Heart right ventricle (tissue), 16 donors: ENCODE results near the gene GSTM1. TPM values are rescaled to one million over a fixed set of nuclear protein-coding genes. Genes with fewer than 3 reads are reported as not detected.

Experiments used
- ATAC-seq, 8 donors: fragments of 200-7000 bp; cut with Tn5 transposase; one replicate each; pipeline ENCODE4 v1.9.1; 2020; ENCODE audit warnings: mild to moderate bottlenecking in 8 of 8, moderate library complexity in 8 of 8, moderate number of reproducible peaks in 1 of 8
- DNase-seq, 2 donors: peaks; one replicate each; pipeline ENCODE4 v3.0.0-alpha.2; 2020
- H3K27ac ChIP-seq, 10 donors: fragments of 200-600 bp; sonication (generic) in 2 of 10; one replicate each; pipeline versions ENCODE4 v1.5.0 to v1.8.0; 2020 to 2022; ENCODE audit warnings: mild to moderate bottlenecking in 3 of 10
- H3K27me3 ChIP-seq, 7 donors: fragments of 200-600 bp; one replicate each; pipeline ENCODE4 v1.8.0; 2021 to 2022; ENCODE audit warnings: mild to moderate bottlenecking in 2 of 7
- H3K36me3 ChIP-seq, 9 donors: fragments of 200-600 bp; sonication (generic) in 1 of 9; one replicate each; pipeline versions ENCODE4 v1.5.0 to v1.8.0; 2020 to 2022; ENCODE audit warnings: mild to moderate bottlenecking in 2 of 9
- H3K4me1 ChIP-seq, 9 donors: fragments of 200-600 bp; sonication (generic) in 1 of 9; one replicate each; pipeline versions ENCODE4 v1.5.0 to v1.8.0; 2020 to 2022; ENCODE audit warnings: mild to moderate bottlenecking in 4 of 9
- H3K4me3 ChIP-seq, 10 donors: fragments of 200-600 bp; sonication (generic) in 2 of 10; one replicate each; pipeline versions ENCODE4 v1.5.0 to v1.8.0; 2020 to 2022; ENCODE audit warnings: mild to moderate bottlenecking in 7 of 10, moderate library complexity in 2 of 10
- H3K9me3 ChIP-seq, 11 donors: fragments of 200-600 bp in 10 of 11; sonication (generic) in 2 of 11; one replicate each; pipeline versions ENCODE4 v1.5.0 to v1.8.0; 2013 to 2022; ENCODE audit warnings: mild to moderate bottlenecking in 2 of 11, control low read depth in 1 of 11, moderate library complexity in 1 of 11
- WGBS, 2 donors: extraction: QIAGEN DNeasy Blood & Tissue Kit; methylation state at CpG; one replicate each; pipeline ENCODE4 v1.1.7; 2013; ENCODE audit warnings: inconsistent platforms in 1 of 2; 5-methylcytosine and 5-hydroxymethylcytosine counted together
- intact Hi-C, 10 donors: fragments of 100-400 bp; cut with DNase I; formaldehyde crosslinking; loops; one replicate each; pipeline versions ENCODE4 v1.11.1 to v1.14.2; 2022
- polyA plus RNA-seq, 2 donors: library from polyadenylated mRNA; stranded (reverse); fragments of 200-250 nt; gene quantifications; one replicate each; pipeline ENCODE4 v1.2.3, GENCODE V29; 2013
- total RNA-seq, 10 donors: library from RNA; stranded (reverse); fragmentation: NEBNext Ultra II Directional in 3 of 10; extraction: Animal tissue kit (Norgen Biotek cat#: 25700) in 3 of 10; gene quantifications; one replicate each; pipeline versions ENCODE4 v1.2.1 to v1.2.4, GENCODE V29; 2021 to 2023
- TF ChIP-seq, protein P1 (sequence below), 9 donors: fragments of 200-600 bp; sonication (generic) in 2 of 9; IDR thresholded peaks; one replicate each; pipeline versions ENCODE4 v1.5.0 to v1.8.0; 2021 to 2022; ENCODE audit warnings: antibody characterized with exemption in 9 of 9, mild to moderate bottlenecking in 5 of 9, moderate library complexity in 1 of 9
- donor health status: Arrhythmogenic right ventricular cardiomyopathy.
- donor health status: ischemic (EF 13 %, LVEDD 7.1; RV severe dilation, severe dysfunction).
- donor health status: healthy with polysubstance abuse.
- donor health status: DM: no; HTN: yes; CAD: no.
- donor health status: DM: no; HTN: no; CAD: no.
- donor health status: ischemic (EF 25% LVEDD 6.9; RV normal size, moderate dysfunction).
- donor health status: ischemic (EF 25% LVEDD 5.7; RV mildly dilated, moderate dysfunction).
- donor health status: healthy.
- donor health status: DM: yes; HTN: yes; CAD: no.
- donor health status: Ischemic cardiomyopathy.
- donor health status: ischemic (EF 35%, LVEDD 5.7; RV mildly dilated, moderate dysfunction).
- donor health status: nonischemic (EF 11% LVEDD 7.7; RV severe dilation, severe dysfunction).
- donor health status: DM: yes; HTN: yes; CAD: no.
- donor health status: PGD.
- donor health status: ischemic (EF 29% LVEDD 5.4; RV normal size, mild dysfunction).
- donor health status: nonischemic (EF 23%, LVEDD 6.1; RV moderate dilation, normal function).

Gene GSTM1
- total and polyA plus RNA-seq, 12 donors: 0.19 to 57.7 (median 36.7) TPM; not detected in 4

DNA sequence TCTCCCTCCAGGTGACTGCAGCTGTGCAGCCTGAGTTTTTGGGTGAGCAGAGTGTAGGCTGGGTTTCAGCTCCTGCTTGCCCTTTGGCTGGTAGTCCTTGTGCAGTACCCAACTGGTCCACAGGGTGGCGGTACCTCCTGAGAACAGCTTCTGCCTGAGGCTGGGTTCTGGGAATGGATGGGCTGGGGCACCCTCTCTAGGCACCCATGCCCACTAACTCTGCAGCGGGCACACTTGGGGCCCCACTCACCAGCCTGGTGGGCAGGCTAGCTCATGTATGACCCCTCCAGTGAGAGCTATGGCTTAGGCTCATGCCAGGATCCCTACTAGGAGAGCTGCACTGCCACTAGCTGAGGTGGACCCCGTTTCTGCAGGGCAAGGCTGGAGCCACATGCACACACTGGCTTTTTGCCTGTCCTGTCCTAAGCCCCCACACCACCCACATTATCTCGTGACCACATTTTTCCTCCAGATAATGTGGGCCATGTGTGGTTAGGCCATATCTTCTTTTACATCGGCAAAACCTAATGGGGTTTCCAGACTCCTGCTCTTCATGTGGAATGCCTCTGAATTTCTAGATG, 47.2 kb upstream of the GSTM1 start:
- Histone ChIP-seq H3K4me3 (no peak overlapping the region), H3K4me1 (peaks cover 2 to 25% (median 18%) of the 10 kb centered on the region in 9 donors), H3K27me3 (no peaks in the 10 kb centered on the region), H3K36me3 (no peaks in the 10 kb centered on the region), H3K9me3 (no peaks in the 10 kb centered on the region), H3K27ac (no peak overlapping the region)
- ATAC-seq (peak; percentile 59 to 77 (median 68)), DNase-seq (peak; percentile 83 to 87)
- TF ChIP-seq, protein P1, sequence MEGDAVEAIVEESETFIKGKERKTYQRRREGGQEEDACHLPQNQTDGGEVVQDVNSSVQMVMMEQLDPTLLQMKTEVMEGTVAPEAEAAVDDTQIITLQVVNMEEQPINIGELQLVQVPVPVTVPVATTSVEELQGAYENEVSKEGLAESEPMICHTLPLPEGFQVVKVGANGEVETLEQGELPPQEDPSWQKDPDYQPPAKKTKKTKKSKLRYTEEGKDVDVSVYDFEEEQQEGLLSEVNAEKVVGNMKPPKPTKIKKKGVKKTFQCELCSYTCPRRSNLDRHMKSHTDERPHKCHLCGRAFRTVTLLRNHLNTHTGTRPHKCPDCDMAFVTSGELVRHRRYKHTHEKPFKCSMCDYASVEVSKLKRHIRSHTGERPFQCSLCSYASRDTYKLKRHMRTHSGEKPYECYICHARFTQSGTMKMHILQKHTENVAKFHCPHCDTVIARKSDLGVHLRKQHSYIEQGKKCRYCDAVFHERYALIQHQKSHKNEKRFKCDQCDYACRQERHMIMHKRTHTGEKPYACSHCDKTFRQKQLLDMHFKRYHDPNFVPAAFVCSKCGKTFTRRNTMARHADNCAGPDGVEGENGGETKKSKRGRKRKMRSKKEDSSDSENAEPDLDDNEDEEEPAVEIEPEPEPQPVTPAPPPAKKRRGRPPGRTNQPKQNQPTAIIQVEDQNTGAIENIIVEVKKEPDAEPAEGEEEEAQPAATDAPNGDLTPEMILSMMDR (IDR thresholded peaks at IDR 0.05): peak; percentile 83 to 99 (median 96)
- WGBS, 2 donors: 40% methylated on average over 5 of the region's 5 CpGs
- intact Hi-C loops: loop anchor here in 8 of 10 donors (2.0 to 10.0 kb wide), 5 partner anchors 47 to 344 kb away; partner anchors contain the start of genes GSTM1 (in 4 of the 8), GNAI3 (in 3 of the 8) and AHCYL1 (in 1 of the 8)

DNA sequence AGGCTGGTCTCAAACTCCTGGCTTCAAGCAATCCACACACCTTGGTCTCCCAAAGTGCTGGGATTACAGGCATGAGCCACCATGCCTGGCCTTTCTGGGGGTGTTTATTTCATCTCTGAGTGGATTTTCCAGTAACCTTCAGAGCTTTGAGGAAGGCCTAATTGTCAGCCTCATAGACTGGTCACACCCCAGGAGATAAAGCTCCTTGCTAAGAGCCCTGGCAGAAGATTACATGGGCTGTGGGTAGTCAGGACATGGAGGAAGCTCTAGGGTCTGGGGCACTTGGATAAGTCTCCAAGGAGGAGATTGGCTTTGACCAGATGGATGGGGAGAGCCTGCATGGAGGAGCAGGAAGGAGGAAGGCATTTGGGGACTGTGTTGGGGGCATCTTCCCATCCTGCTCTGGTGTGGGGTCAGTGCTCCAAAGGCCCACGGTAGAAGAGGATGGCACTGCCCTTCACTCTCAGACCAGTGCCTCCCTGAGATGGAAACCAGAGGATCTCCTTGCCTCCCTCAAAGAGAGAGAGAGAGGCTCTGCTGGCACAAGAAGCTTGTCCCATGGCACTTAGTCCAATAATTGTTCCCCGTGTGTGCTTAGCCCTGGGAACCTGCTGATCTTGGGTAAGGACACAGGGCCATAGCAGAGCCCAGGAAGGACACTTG, 46.4 kb upstream of the GSTM1 start:
- ATAC-seq: no peak
- Histone ChIP-seq H3K4me1 (peaks cover 1 to 18% (median 11%) of the 10 kb centered on the region in 9 donors), H3K9me3 (peaks cover 0 to 3% (median 0%) of the 10 kb centered on the region in 11 donors), H3K4me3 (no peak overlapping the region), H3K27ac (no peak overlapping the region), H3K36me3 (no peaks in the 10 kb centered on the region), H3K27me3 (no peaks in the 10 kb centered on the region)
- 88% methylated on average over 2 of the region's 2 CpGs for WGBS, 2 donors
- TF ChIP-seq, protein P1 (IDR thresholded peaks at IDR 0.05): no peak
- no peak for DNase-seq
- intact Hi-C loops: loop anchor here in 8 of 10 donors (2.0 to 10.0 kb wide), 5 partner anchors 46 to 344 kb away; partner anchors contain the start of genes GSTM1 (in 4 of the 8), GNAI3 (in 3 of the 8) and AHCYL1 (in 1 of the 8)

DNA sequence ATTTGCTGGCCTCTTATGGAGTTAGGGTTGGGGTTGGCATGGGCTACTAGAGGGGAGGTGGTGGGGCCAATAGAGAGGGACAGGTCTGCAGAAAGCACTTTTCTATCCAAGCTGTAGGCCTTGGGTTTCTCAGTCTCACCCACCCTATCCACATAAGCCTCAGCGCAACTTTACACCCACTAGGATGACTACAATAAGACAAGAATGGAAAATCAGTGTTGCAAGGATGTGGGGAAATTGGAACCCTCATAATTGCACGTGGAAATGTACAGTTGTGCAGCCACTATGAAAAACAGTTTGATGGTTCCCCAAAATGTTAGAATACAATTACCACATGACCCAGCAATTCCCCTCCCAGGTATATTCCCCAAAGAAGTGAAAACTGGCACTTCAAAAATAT, 45.8 kb upstream of the GSTM1 start:
- Histone ChIP-seq H3K9me3 (peaks cover 0 to 6% (median 0%) of the 10 kb centered on the region in 11 donors), H3K27me3 (no peaks in the 10 kb centered on the region), H3K27ac (no peak overlapping the region), H3K4me1 (peaks cover 0 to 12% (median 6%) of the 10 kb centered on the region in 9 donors), H3K36me3 (no peaks in the 10 kb centered on the region), H3K4me3 (no peak overlapping the region)
- WGBS, 2 donors: 80 to 87% methylated on average over 2 of the region's 2 CpGs
- DNase-seq (no peak), ATAC-seq (no peak)
- TF ChIP-seq, protein P1 (IDR thresholded peaks at IDR 0.05): no peak
- intact Hi-C loops: loop anchor here (2.0 to 10.0 kb wide), 5 partner anchors 45 to 343 kb away; partner anchors contain the start of genes GSTM1 (in 4 of the 10), GNAI3 (in 3 of the 10) and AHCYL1 (in 1 of the 10)

DNA sequence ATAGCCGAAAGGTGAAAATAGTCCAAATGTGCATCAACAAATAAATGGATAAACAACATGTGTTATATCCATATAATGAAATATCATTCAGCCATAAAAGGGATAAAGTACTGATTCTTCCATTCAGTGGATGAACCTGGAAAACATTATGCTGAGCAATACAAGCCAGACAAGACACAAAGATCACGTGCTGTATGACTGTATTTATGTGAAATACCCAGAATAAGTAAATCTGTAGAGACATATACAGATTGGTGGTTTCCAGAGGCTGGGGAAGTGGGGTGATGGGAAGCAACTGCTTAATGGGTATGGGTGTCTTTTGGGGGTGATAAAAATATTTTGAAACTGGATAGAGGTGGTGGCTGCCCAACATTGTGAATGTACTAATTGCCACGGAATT, 45.0 kb upstream of the GSTM1 start:
- ATAC-seq: no peak
- WGBS, 2 donors: 73 to 77% methylated on average over 3 of the region's 3 CpGs
- Histone ChIP-seq H3K9me3 (peaks cover 0 to 6% (median 0%) of the 10 kb centered on the region in 11 donors), H3K27me3 (no peaks in the 10 kb centered on the region), H3K27ac (no peak overlapping the region), H3K4me3 (no peak overlapping the region), H3K4me1 (peaks cover 0 to 12% (median 6%) of the 10 kb centered on the region in 9 donors), H3K36me3 (no peaks in the 10 kb centered on the region)
- TF ChIP-seq, protein P1 (IDR thresholded peaks at IDR 0.05): no peak
- DNase-seq: no peak
- intact Hi-C loops: loop anchor here in 9 of 10 donors (2.0 to 10.0 kb wide), 5 partner anchors 45 to 342 kb away; partner anchors contain the start of genes GSTM1 (in 4 of the 9), GNAI3 (in 3 of the 9) and AHCYL1 (in 1 of the 9)
